Lower lobe of right lung (tissue), 2 donors: ENCODE measurements around the gene PCP4. TPM values are rescaled to one million over a fixed set of nuclear protein-coding genes. Genes with fewer than 3 reads are reported as not detected.

Source experiments
- ATAC-seq, 2 donors: fragments of 200-7000 bp; cut with Tn5 transposase; one replicate each; pipeline ENCODE4 v1.9.1; 2020 to 2022; ENCODE audit warnings: mild to moderate bottlenecking in 2 of 2, moderate library complexity in 2 of 2
- DNase-seq: peaks from one replicate; pipeline ENCODE4 v3.0.0-alpha.2; 2020
- H3K27ac ChIP-seq: fragments of 200-600 bp; one replicate; pipeline ENCODE4 v1.8.0; 2022
- H3K27me3 ChIP-seq: fragments of 200-600 bp; one replicate; pipeline ENCODE4 v1.8.0; 2022; ENCODE audit warnings: low read depth
- H3K36me3 ChIP-seq: fragments of 200-600 bp; one replicate; pipeline ENCODE4 v1.8.0; 2022; ENCODE audit warnings: mild to moderate bottlenecking
- H3K4me1 ChIP-seq: fragments of 200-600 bp; one replicate; pipeline ENCODE4 v1.8.0; 2022
- H3K4me3 ChIP-seq: fragments of 200-600 bp; one replicate; pipeline ENCODE4 v1.8.0; 2022; ENCODE audit warnings: mild to moderate bottlenecking
- H3K9me3 ChIP-seq: fragments of 200-600 bp; one replicate; pipeline ENCODE4 v1.8.0; 2022
- CTCF ChIP-seq: fragments of 200-600 bp; IDR thresholded peaks from one replicate; pipeline ENCODE4 v1.8.0; 2022; ENCODE audit warnings: antibody characterized with exemption, mild to moderate bottlenecking
- intact Hi-C: fragments of 100-400 bp; cut with DNase I; formaldehyde crosslinking; loops from one replicate; pipeline ENCODE4 v1.11.0; 2022
- long read RNA-seq: library from polyadenylated mRNA; unstranded; transcript quantifications from one replicate; pipeline ENCODE4 v2.0.0, GENCODE V29; 2021
- total RNA-seq: library from RNA; stranded (reverse); fragmentation: NEBNext Ultra II Directional; extraction: Animal tissue kit (Norgen Biotek cat#: 25700); gene quantifications from one replicate; pipeline ENCODE4 v1.2.1, GENCODE V29; 2021
- donor health status: DM: no; HTN: yes; CAD: no; lungs with severe emphysema.

PCP4 gene
- 0.95 TPM for total RNA-seq
- long read RNA-seq, result 0 reads

GRCh38 chr21:39867198-39867650 is at the start of gene PCP4:
PCP4 (plus strand) TSS chr21:39867438; CDS start chr21:39867502, 64 bp downstream.
- H3K4me1 ChIP-seq, result peaks cover 5% of the 10 kb centered on the region
- H3K4me3 ChIP-seq, result no peak within 1 kb of the TSS
- no peaks in the 10 kb centered on the region for H3K27me3 ChIP-seq
- peak; percentile 76 for TF ChIP-seq CTCF
- peak; percentile 63 to 67 for ATAC-seq
- no peak within 1 kb of the TSS for H3K27ac ChIP-seq
- DNase-seq, result peak; percentile 59
- intact Hi-C loops, result no loop called here
- no peaks in the 10 kb centered on the region for H3K9me3 ChIP-seq
- H3K36me3 ChIP-seq, result no peaks in the 10 kb centered on the region

- H3K4me3 ChIP-seq, result no peak overlapping the region
- DNase-seq (no peak), ATAC-seq (no peak)
- H3K4me1 ChIP-seq, result no peaks in the 10 kb centered on the region
- intact Hi-C loops, result no loop called here
- H3K27ac ChIP-seq, result no peak overlapping the region
- no peak for TF ChIP-seq CTCF
- no peaks in the 10 kb centered on the region for H3K9me3 ChIP-seq
- H3K27me3 ChIP-seq, result no peaks in the 10 kb centered on the region
- H3K36me3 ChIP-seq, result no peaks in the 10 kb centered on the region
Measured at GRCh38 chr21:39818557-39818956, 48.7 kb upstream of the PCP4 start.

- no peak for DNase-seq
- no peaks in the 10 kb centered on the region for H3K27me3 ChIP-seq
- intact Hi-C loops, result no loop called here
- H3K4me1 ChIP-seq, result no peaks in the 10 kb centered on the region
- no peak for TF ChIP-seq CTCF
- H3K4me3 ChIP-seq, result no peak overlapping the region
- H3K9me3 ChIP-seq, result no peaks in the 10 kb centered on the region
- no peak for ATAC-seq
- H3K27ac ChIP-seq, result no peak overlapping the region
- no peaks in the 10 kb centered on the region for H3K36me3 ChIP-seq
Measured at GRCh38 chr21:39822042-39822441, 45.2 kb upstream of the PCP4 start.

DNA sequence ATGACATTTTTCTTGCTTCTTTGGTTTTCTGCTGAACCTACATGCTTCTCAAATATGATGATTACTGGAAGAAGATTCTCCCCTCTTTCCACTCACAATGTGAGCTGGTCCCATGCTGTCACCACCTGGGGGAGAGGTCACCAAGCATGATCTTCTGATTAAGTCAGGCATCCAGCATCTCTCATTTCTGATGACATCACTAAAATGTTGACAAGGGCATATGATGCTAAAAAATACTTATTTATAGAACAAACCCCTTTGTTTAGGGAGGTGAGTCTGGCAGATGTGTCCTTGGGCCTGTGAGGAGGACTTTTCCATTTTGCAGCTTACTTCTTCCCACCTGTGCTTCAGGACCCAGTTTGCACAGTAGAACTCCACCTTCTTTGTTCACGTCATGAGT is 42.0 kb upstream of the PCP4 start:
- H3K4me3 ChIP-seq, result no peak overlapping the region
- intact Hi-C loops, result no loop called here
- H3K27me3 ChIP-seq, result no peaks in the 10 kb centered on the region
- H3K4me1 ChIP-seq, result no peaks in the 10 kb centered on the region
- no peak for ATAC-seq
- no peak for DNase-seq
- TF ChIP-seq CTCF, result no peak
- H3K9me3 ChIP-seq, result no peaks in the 10 kb centered on the region
- no peak overlapping the region for H3K27ac ChIP-seq
- H3K36me3 ChIP-seq, result no peaks in the 10 kb centered on the region

DNA sequence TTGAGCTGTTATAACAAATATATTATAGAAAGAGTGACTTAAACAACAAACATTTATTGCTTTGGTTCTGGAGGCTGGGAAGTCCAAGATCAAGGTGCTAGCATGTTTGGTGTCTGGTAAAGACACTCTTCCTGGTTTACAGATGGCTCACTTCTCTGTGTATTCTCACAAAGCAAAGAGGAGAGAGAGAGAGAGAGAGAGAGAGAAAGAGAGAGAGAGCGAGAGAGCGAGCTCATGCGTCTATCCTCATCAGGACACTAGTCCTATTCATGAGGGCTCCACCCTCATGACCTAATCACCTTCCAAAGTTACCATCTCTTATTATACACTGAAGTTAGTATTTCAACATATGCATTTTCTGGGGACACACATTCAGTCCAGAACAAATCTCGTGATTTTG is 32.7 kb upstream of the PCP4 start:
- intact Hi-C loops, result no loop called here
- ATAC-seq, result no peak
- H3K9me3 ChIP-seq, result no peaks in the 10 kb centered on the region
- no peak for DNase-seq
- no peaks in the 10 kb centered on the region for H3K4me1 ChIP-seq
- no peak for TF ChIP-seq CTCF
- no peaks in the 10 kb centered on the region for H3K36me3 ChIP-seq
- H3K4me3 ChIP-seq, result no peak overlapping the region
- H3K27ac ChIP-seq, result no peak overlapping the region
- H3K27me3 ChIP-seq, result no peaks in the 10 kb centered on the region
